IMR-90 (cell line): ENCODE measurements around the gene REPS2. TPM values are rescaled to one million over a fixed set of nuclear protein-coding genes. Genes with fewer than 3 reads are reported as not detected.

Experiments
- ATAC-seq: fragments of 200-7000 bp; cut with Tn5 transposase; 2 replicates; pipeline ENCODE4 v1.9.1; 2020; ENCODE audit warnings: low read depth, mild to moderate bottlenecking, moderate library complexity
- BruUV-seq: library from RNA; stranded (reverse); fragments of 400-500 nt; replicated peaks from 2 replicates; lab custom pipeline; 2021; lab: Mats Ljungman, UMichigan
- CTCF ChIA-PET: fragments of 300-600 bp; formaldehyde crosslinking; extraction: SDS; loops from one replicate; lab custom pipeline; 2021; ENCODE audit warnings: antibody characterized with exemption; lab: Yijun Ruan, JAX
- POLR2A ChIA-PET: fragments of 300-600 bp; sonication (Branson Sonifier 250); formaldehyde crosslinking; loops from one replicate; lab custom pipeline; 2022; ENCODE audit warnings: antibody characterized with exemption; ENCODE audit not compliant: unreplicated experiment; lab: Charles Lee
- DNase-seq: peaks from one replicate; pipeline ENCODE4 v3.0.0; 2013
- H2AFZ ChIP-seq: replicated peaks from 2 replicates; pipeline ENCODE3; 2013; ENCODE audit warnings: low read length, mild to moderate bottlenecking; ENCODE audit not compliant: poor library complexity
- H2AK5ac ChIP-seq: 2 replicates; pipeline ENCODE4 v1.6.1; 2013; ENCODE audit warnings: low read depth, low read length, inconsistent platforms
- H2AK9ac ChIP-seq: replicated peaks from 2 replicates; pipeline ENCODE3; 2013; ENCODE audit warnings: mild to moderate bottlenecking, low read depth, low read length, moderate library complexity; ENCODE audit not compliant: poor library complexity
- H2BK120ac ChIP-seq: 2 replicates; pipeline ENCODE4 v1.6.1; 2013; ENCODE audit warnings: low read depth, low read length, inconsistent platforms
- H2BK15ac ChIP-seq: 3 replicates; pipeline ENCODE4 v1.6.1; 2013; ENCODE audit warnings: low read depth, low read length, inconsistent platforms
- H2BK20ac ChIP-seq: 2 replicates; pipeline ENCODE4 v1.6.1; 2013; ENCODE audit warnings: low read depth, mild to moderate bottlenecking, inconsistent platforms, low read length, moderate library complexity
- H2BK5ac ChIP-seq: 2 replicates; pipeline ENCODE4 v1.6.1; 2013; ENCODE audit warnings: mild to moderate bottlenecking, low read depth, low read length, inconsistent platforms; ENCODE audit not compliant: poor library complexity, severe bottlenecking
- H3K14ac ChIP-seq: replicated peaks from 2 replicates; pipeline ENCODE4 v1.6.1; 2013; ENCODE audit warnings: low read depth, low read length, inconsistent platforms
- H3K18ac ChIP-seq: 2 replicates; pipeline ENCODE4 v1.6.1; 2013; ENCODE audit warnings: low read depth, low read length, control low read depth
- H3K23ac ChIP-seq: 2 replicates; pipeline ENCODE4 v1.6.1; 2013; ENCODE audit warnings: low read depth, low read length, inconsistent platforms
- H3K27ac ChIP-seq: 2 replicates; pipeline ENCODE4 v1.5.1; 2013; ENCODE audit warnings: mild to moderate bottlenecking, control low read depth, low read length; ENCODE audit not compliant: insufficient read depth
- H3K27me3 ChIP-seq: 2 replicates; pipeline ENCODE4 v1.6.1; 2013; ENCODE audit warnings: low read length; ENCODE audit not compliant: control insufficient read depth, insufficient read depth
- H3K36me3 ChIP-seq: 2 replicates; pipeline ENCODE4 v1.6.1; 2013; ENCODE audit warnings: low read length, mixed read lengths; ENCODE audit not compliant: control insufficient read depth, insufficient read depth
- H3K4ac ChIP-seq: 2 replicates; pipeline ENCODE4 v1.6.1; 2013; ENCODE audit warnings: low read depth, low read length, inconsistent platforms
- H3K4me1 ChIP-seq: 2 replicates; pipeline ENCODE4 v1.6.1; 2013; ENCODE audit warnings: low read length, mixed read lengths; ENCODE audit not compliant: control insufficient read depth, insufficient read depth
- H3K4me2 ChIP-seq: 2 replicates; pipeline ENCODE4 v1.6.1; 2013; ENCODE audit warnings: low read depth, mild to moderate bottlenecking, control low read depth, low read length, moderate library complexity
- H3K4me3 ChIP-seq: 2 replicates; pipeline ENCODE4 v1.5.1; 2013; ENCODE audit warnings: low read depth, mild to moderate bottlenecking, control low read depth, low read length, moderate library complexity; ENCODE audit not compliant: insufficient read depth
- H3K56ac ChIP-seq: 2 replicates; pipeline ENCODE4 v1.6.1; 2013; ENCODE audit warnings: low read length, inconsistent platforms; ENCODE audit not compliant: insufficient read depth; ENCODE audit errors: extremely low read depth
- H3K79me1 ChIP-seq, 2 experiments: 2 replicates each; pipeline ENCODE4 v1.6.1; 2013; ENCODE audit warnings: low read length in 2 of 2, inconsistent platforms in 1 of 2, low read depth in 1 of 2
- H3K9ac ChIP-seq: 2 replicates; pipeline ENCODE4 v1.6.1; 2013; ENCODE audit warnings: low read depth, low read length, control low read depth
- H3K9me1 ChIP-seq: 2 replicates; pipeline ENCODE4 v1.6.1; 2013; ENCODE audit warnings: low read length, inconsistent platforms; ENCODE audit not compliant: insufficient read depth
- H3K9me3 ChIP-seq: 2 replicates; pipeline ENCODE4 v1.6.1; 2013; ENCODE audit warnings: low read length; ENCODE audit not compliant: control insufficient read depth, insufficient read depth
- H4K20me1 ChIP-seq: 2 replicates; pipeline ENCODE4 v1.6.1; 2013; ENCODE audit warnings: low read length, inconsistent platforms; ENCODE audit not compliant: insufficient read depth
- H4K5ac ChIP-seq: 2 replicates; pipeline ENCODE4 v1.6.1; 2013; ENCODE audit warnings: mild to moderate bottlenecking, low read depth, low read length, control low read depth
- H4K8ac ChIP-seq, 2 experiments: 2 replicates each; pipeline ENCODE4 v1.6.1; 2013; ENCODE audit warnings: low read depth in 2 of 2, low read length in 2 of 2, control low read depth in 1 of 2, inconsistent platforms in 1 of 2
- H4K91ac ChIP-seq: 2 replicates; pipeline ENCODE4 v1.6.1; 2013; ENCODE audit warnings: low read depth, low read length, inconsistent platforms; ENCODE audit not compliant: insufficient read depth
- CHD1 ChIP-seq: IDR thresholded peaks from 2 replicates; pipeline ENCODE4 v1.6.1; 2012; ENCODE audit warnings: low read depth, low read length, improper control_type of control experiment
- FOS ChIP-seq: fragments of 150-350 bp; IDR thresholded peaks from 2 replicates; pipeline ENCODE4 v1.6.1; 2016; ENCODE audit warnings: low read depth, low read length
- MAZ ChIP-seq: IDR thresholded peaks from 2 replicates; pipeline ENCODE4 v1.6.1; 2012; ENCODE audit warnings: low read depth, mild to moderate bottlenecking, low read length, improper control_type of control experiment, moderate library complexity, borderline replicate concordance
- MXI1 ChIP-seq: IDR thresholded peaks from 2 replicates; pipeline ENCODE4 v1.6.1; 2012; ENCODE audit warnings: low read depth, mild to moderate bottlenecking, low read length, moderate library complexity, borderline replicate concordance
- NFE2L2 ChIP-seq: fragments of 150-350 bp; IDR thresholded peaks from 2 replicates; pipeline ENCODE4 v1.6.1; 2016; ENCODE audit warnings: low read depth, mild to moderate bottlenecking, low read length
- POLR2A ChIP-seq: IDR thresholded peaks from 2 replicates; pipeline ENCODE4 v1.6.1; 2012; ENCODE audit warnings: mild to moderate bottlenecking, low read depth, low read length
- dilution Hi-C: fragments of 300-500 bp; cut with HindIII; formaldehyde crosslinking; loops from one replicate; pipeline ENCODE4 v1.14.3; 2018; ENCODE audit warnings: low sequenced_read_pairs; ENCODE audit not compliant: unreplicated experiment
- in situ Hi-C: fragments of 300-500 bp; cut with MboI; formaldehyde crosslinking; loops from 3 replicates; pipeline ENCODE4 v1.14.3; 2019; ENCODE audit warnings: low sequenced_read_pairs, inconsistent platforms, mixed read lengths
- intact Hi-C: fragments of 100-400 bp; cut with micrococcal nuclease; formaldehyde crosslinking; loops from 2 replicates; pipeline ENCODE4 v1.10.0; 2022
- polyA plus RNA-seq, 3 experiments: library from polyadenylated mRNA; depleted of rRNA; stranded (reverse); fragments of >200 nt; gene quantifications; 2 replicates each; pipeline ENCODE4 v1.2.3, GENCODE V29; 2012; ENCODE audit warnings: low replicate concordance in 1 of 3
- total RNA-seq: library from RNA; depleted of rRNA; stranded (reverse); fragments of >200 nt; gene quantifications from 2 replicates; pipeline ENCODE4 v1.2.3, GENCODE V29; 2012
- TF ChIP-seq, protein P1 (sequence below): fragments of 150-350 bp; IDR thresholded peaks from 2 replicates; pipeline ENCODE4 v1.6.1; 2016; ENCODE audit warnings: low read depth, mild to moderate bottlenecking, low read length, moderate library complexity, borderline replicate concordance
- TF ChIP-seq, protein P2 (sequence below): fragments of 150-350 bp; IDR thresholded peaks from 2 replicates; pipeline ENCODE4 v1.6.1; 2017; ENCODE audit warnings: mild to moderate bottlenecking, antibody characterized with exemption, low read length, low read depth
- TF ChIP-seq, protein P3 (sequence below): conservative IDR thresholded peaks from 2 replicates; pipeline ENCODE4 v1.5.1; 2012; ENCODE audit warnings: mild to moderate bottlenecking, low read depth, low read length, improper control_type of control experiment

Gene REPS2
- total and polyA plus RNA-seq, 2 of the 4 experiments (the other 2 are of a cell fraction) = 0.02 to 0.18 TPM

DNA sequence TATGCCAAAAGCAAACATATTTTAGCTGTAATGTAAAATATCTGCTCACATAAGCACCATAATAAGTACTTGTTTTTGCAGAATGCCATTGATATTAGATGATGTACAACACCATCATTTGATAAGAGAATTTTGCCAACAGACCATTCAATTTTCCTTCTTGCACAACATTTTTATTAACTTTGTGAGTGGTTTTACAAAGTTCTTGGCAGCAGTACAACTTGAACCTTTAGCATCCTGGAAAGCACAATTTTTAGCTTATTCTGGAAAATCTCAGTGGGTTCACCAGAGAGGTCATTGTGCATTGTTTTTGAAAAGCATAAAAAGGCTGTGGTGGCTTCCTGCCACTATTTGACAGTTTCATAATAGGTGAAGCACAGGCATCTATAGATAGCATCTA lies 26.4 kb upstream of the REPS2 start:
- no peak overlapping the region for H4K5ac ChIP-seq

More for the DNA sequence above, 26.4 kb upstream of the REPS2 start:
- no peak overlapping the region for H3K56ac ChIP-seq
- ChIA-PET POLR2A (no interaction called here), CTCF (no interaction called here)
- in situ Hi-C loops (no loop called here), dilution Hi-C loops (no loop called here), intact Hi-C loops (loop anchor here (10.0 kb wide), 1 partner anchor 1925 kb away; no protein-coding TSS in a partner anchor)
- no peak overlapping the region for H3K27ac ChIP-seq
- no peaks in the 10 kb centered on the region for H3K9me3 ChIP-seq
- no peak for ATAC-seq
- no peak overlapping the region for H3K18ac ChIP-seq
- no peak overlapping the region for H3K14ac ChIP-seq
- H2BK120ac ChIP-seq = no peak overlapping the region
- BruUV-seq = no TSS peak
- no peaks in the 10 kb centered on the region for H3K36me3 ChIP-seq
- H3K4me3 ChIP-seq = no peak overlapping the region
- H2AK5ac ChIP-seq = no peak overlapping the region
- H3K4ac ChIP-seq = no peak overlapping the region
- no peak overlapping the region for H3K23ac ChIP-seq
- H3K4me2 ChIP-seq = no peak overlapping the region
- H2AK9ac ChIP-seq = no peak overlapping the region
- no peak overlapping the region for H3K9ac ChIP-seq
- no peaks in the 10 kb centered on the region for H4K20me1 ChIP-seq
- no peak overlapping the region for H4K8ac ChIP-seq
- TF ChIP-seq, protein P1, sequence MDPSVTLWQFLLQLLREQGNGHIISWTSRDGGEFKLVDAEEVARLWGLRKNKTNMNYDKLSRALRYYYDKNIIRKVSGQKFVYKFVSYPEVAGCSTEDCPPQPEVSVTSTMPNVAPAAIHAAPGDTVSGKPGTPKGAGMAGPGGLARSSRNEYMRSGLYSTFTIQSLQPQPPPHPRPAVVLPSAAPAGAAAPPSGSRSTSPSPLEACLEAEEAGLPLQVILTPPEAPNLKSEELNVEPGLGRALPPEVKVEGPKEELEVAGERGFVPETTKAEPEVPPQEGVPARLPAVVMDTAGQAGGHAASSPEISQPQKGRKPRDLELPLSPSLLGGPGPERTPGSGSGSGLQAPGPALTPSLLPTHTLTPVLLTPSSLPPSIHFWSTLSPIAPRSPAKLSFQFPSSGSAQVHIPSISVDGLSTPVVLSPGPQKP = no peak
- TF ChIP-seq FOS = no peak
- TF ChIP-seq, protein P2, sequence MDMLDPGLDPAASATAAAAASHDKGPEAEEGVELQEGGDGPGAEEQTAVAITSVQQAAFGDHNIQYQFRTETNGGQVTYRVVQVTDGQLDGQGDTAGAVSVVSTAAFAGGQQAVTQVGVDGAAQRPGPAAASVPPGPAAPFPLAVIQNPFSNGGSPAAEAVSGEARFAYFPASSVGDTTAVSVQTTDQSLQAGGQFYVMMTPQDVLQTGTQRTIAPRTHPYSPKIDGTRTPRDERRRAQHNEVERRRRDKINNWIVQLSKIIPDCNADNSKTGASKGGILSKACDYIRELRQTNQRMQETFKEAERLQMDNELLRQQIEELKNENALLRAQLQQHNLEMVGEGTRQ = no peak
- TF ChIP-seq MAZ = no peak
- TF ChIP-seq POLR2A = no peak
- TF ChIP-seq CHD1 = no peak
- TF ChIP-seq, protein P3, sequence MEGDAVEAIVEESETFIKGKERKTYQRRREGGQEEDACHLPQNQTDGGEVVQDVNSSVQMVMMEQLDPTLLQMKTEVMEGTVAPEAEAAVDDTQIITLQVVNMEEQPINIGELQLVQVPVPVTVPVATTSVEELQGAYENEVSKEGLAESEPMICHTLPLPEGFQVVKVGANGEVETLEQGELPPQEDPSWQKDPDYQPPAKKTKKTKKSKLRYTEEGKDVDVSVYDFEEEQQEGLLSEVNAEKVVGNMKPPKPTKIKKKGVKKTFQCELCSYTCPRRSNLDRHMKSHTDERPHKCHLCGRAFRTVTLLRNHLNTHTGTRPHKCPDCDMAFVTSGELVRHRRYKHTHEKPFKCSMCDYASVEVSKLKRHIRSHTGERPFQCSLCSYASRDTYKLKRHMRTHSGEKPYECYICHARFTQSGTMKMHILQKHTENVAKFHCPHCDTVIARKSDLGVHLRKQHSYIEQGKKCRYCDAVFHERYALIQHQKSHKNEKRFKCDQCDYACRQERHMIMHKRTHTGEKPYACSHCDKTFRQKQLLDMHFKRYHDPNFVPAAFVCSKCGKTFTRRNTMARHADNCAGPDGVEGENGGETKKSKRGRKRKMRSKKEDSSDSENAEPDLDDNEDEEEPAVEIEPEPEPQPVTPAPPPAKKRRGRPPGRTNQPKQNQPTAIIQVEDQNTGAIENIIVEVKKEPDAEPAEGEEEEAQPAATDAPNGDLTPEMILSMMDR = no peak
- TF ChIP-seq MXI1 = no peak
- no peak for TF ChIP-seq NFE2L2
- no peaks in the 10 kb centered on the region for H3K9me1 ChIP-seq
- no peak overlapping the region for H4K91ac ChIP-seq
- no peak for DNase-seq
- H2BK15ac ChIP-seq = no peak overlapping the region
- H3K4me1 ChIP-seq = no peaks in the 10 kb centered on the region
- H2BK20ac ChIP-seq = no peak overlapping the region
- peaks cover 9% of the 10 kb centered on the region for H3K27me3 ChIP-seq
- H2BK5ac ChIP-seq = no peak overlapping the region
- no peak overlapping the region for H2AFZ ChIP-seq
- no peaks in the 10 kb centered on the region for H3K79me1 ChIP-seq
